KG1 (cell line): Measurements from ENCODE around the gene ABCE1.

Source experiments
- DNase-seq: peaks from one replicate; lab custom pipeline; 2025; lab: John Stamatoyannopoulos, UW

The ABCE1 gene

GRCh38 chr4:145097821-145098674 is at the start of gene ABCE1, which contains the start of gene ANAPC10:
Gene ABCE1, plus strand, starts transcription at chr4:145098311. Its CDS starts 6,102 bp downstream, at chr4:145104413.
Gene ANAPC10, minus strand, starts transcription at chr4:145098196. Its CDS starts 2,097 bp downstream, at chr4:145096099.
- peak; percentile 71 for DNase-seq

- no peak for DNase-seq
Measured at GRCh38 chr4:145048817-145049216, 49.3 kb upstream of the ABCE1 start.

GRCh38 chr4:145049241-145049640 is 48.9 kb upstream of the ABCE1 start:
- DNase-seq: no peak

- DNase-seq: no peak
Measured at GRCh38 chr4:145055533-145056257, 42.4 kb upstream of the ABCE1 start.

- no peak for DNase-seq
Measured at GRCh38 chr4:145056325-145057130, 41.6 kb upstream of the ABCE1 start.

GRCh38 chr4:145058256-145058655 is 39.9 kb upstream of the ABCE1 start:
- no peak for DNase-seq

- no peak for DNase-seq
Measured at GRCh38 chr4:145061318-145061920, 36.7 kb upstream of the ABCE1 start.

GRCh38 chr4:145066063-145066501 is 32.0 kb upstream of the ABCE1 start:
- DNase-seq: no peak

- no peak for DNase-seq
Measured at GRCh38 chr4:145069361-145069760, 28.8 kb upstream of the ABCE1 start.

- no peak for DNase-seq
Measured at GRCh38 chr4:145071560-145071959, 26.6 kb upstream of the ABCE1 start.

GRCh38 chr4:145075742-145076468 is 22.2 kb upstream of the ABCE1 start:
- no peak for DNase-seq

GRCh38 chr4:145076469-145076855 is 21.6 kb upstream of the ABCE1 start:
- DNase-seq: no peak

GRCh38 chr4:145081756-145082155 is 16.4 kb upstream of the ABCE1 start:
- DNase-seq: no peak

GRCh38 chr4:145083891-145084605 is 14.1 kb upstream of the ABCE1 start:
- no peak for DNase-seq

GRCh38 chr4:145090380-145090779 is 7.7 kb upstream of the ABCE1 start:
- no peak for DNase-seq

- DNase-seq: no peak
Measured at GRCh38 chr4:145093638-145094037, 4.5 kb upstream of the ABCE1 start.

GRCh38 chr4:145097331-145097820 is 735 bp upstream of the ABCE1 start:
- no peak for DNase-seq

- no peak for DNase-seq
Measured at GRCh38 chr4:145098675-145099037, 545 bp downstream of the ABCE1 start.

- no peak for DNase-seq
Measured at GRCh38 chr4:145099653-145100052, 1.5 kb downstream of the ABCE1 start.

GRCh38 chr4:145101091-145101490 is 3.0 kb downstream of the ABCE1 start:
- DNase-seq: no peak
